Esophagus muscularis mucosa (tissue), 4 donors: ENCODE data around the gene AWAT2. TPM values are rescaled to one million over a fixed set of nuclear protein-coding genes. Genes with fewer than 3 reads are reported as not detected.

Experiments
- DNase-seq: peaks from one replicate; pipeline ENCODE4 v3.0.0-alpha.2; 2017; ENCODE audit errors: extremely low spot score
- H3K27ac ChIP-seq, 4 donors: fragments of 200-600 bp; sonication (generic); replicated peaks in 1 of 4; 1 replicate in 3 of 4; 2 replicates in 1 of 4; pipeline ENCODE4 v1.5.1; 2016 to 2019; ENCODE audit warnings: mild to moderate bottlenecking in 1 of 4
- H3K27me3 ChIP-seq, 4 donors: fragments of 200-600 bp; sonication (generic); one replicate each; pipeline versions ENCODE4 v1.5.1 to v1.6.0; 2016 to 2019
- H3K36me3 ChIP-seq, 4 donors: fragments of 200-600 bp; sonication (generic); one replicate each; pipeline ENCODE4 v1.5.1; 2016 to 2019
- H3K4me1 ChIP-seq, 4 donors: fragments of 200-600 bp; sonication (generic); one replicate each; pipeline ENCODE4 v1.5.1; 2016 to 2019
- H3K4me3 ChIP-seq, 4 donors: fragments of 200-600 bp; sonication (generic); 1 replicate in 2 of 4; 2 replicates in 2 of 4; pipeline ENCODE4 v1.5.1; 2016 to 2019; ENCODE audit warnings: mild to moderate bottlenecking in 4 of 4, moderate library complexity in 1 of 4
- H3K9me3 ChIP-seq, 4 donors: fragments of 200-600 bp; sonication (generic); 1 replicate in 3 of 4; 2 replicates in 1 of 4; pipeline ENCODE4 v1.5.1; 2016 to 2019
- EP300 ChIP-seq: sonication (generic); formaldehyde crosslinking; IDR thresholded peaks from one replicate; pipeline ENCODE4 v1.6.1; 2017; ENCODE audit warnings: antibody characterized with exemption
- POLR2A ChIP-seq: fragments of 450-650 bp; IDR thresholded peaks from one replicate; pipeline ENCODE4 v1.6.1; 2017; ENCODE audit warnings: antibody characterized with exemption, moderate library complexity, mild to moderate bottlenecking, low read depth
- POLR2AphosphoS5 ChIP-seq, 2 donors: sonication (generic); formaldehyde crosslinking; IDR thresholded peaks; one replicate each; pipeline ENCODE4 v1.6.1; 2017; ENCODE audit warnings: antibody characterized with exemption in 2 of 2
- WGBS: methylation state at CpG from one replicate; pipeline ENCODE4 v1.1.5; 2018; 5-methylcytosine and 5-hydroxymethylcytosine counted together
- intact Hi-C: fragments of 100-400 bp; cut with DNase I; formaldehyde crosslinking; loops from one replicate; pipeline ENCODE4 v1.15.1; 2023
- small RNA-seq, 3 donors: library from RNA; depleted of rRNA; stranded (forward); fragments of <200 nt; gene quantifications; one replicate each; pipeline ENCODE3, GENCODE V24; 2016
- total RNA-seq, 4 donors: library from RNA; depleted of rRNA; stranded (reverse); fragments of >200 nt; gene quantifications; one replicate each; pipeline versions ENCODE4 v1.1.0 to v1.2.1, GENCODE V29; 2016
- TF ChIP-seq, protein P1 (sequence below), 3 experiments: fragments of 200-600 bp in 2 of 3; fragments of 450-650 bp in 1 of 3; sonication (generic) in 2 of 3; IDR thresholded peaks; one replicate each; pipeline ENCODE4 v1.5.1; 2017 to 2019; ENCODE audit warnings: antibody characterized with exemption in 3 of 3, mild to moderate bottlenecking in 2 of 3, moderate library complexity in 1 of 3

Gene AWAT2
- total RNA-seq, 4 donors from 2014 or later = not detected

DNA sequence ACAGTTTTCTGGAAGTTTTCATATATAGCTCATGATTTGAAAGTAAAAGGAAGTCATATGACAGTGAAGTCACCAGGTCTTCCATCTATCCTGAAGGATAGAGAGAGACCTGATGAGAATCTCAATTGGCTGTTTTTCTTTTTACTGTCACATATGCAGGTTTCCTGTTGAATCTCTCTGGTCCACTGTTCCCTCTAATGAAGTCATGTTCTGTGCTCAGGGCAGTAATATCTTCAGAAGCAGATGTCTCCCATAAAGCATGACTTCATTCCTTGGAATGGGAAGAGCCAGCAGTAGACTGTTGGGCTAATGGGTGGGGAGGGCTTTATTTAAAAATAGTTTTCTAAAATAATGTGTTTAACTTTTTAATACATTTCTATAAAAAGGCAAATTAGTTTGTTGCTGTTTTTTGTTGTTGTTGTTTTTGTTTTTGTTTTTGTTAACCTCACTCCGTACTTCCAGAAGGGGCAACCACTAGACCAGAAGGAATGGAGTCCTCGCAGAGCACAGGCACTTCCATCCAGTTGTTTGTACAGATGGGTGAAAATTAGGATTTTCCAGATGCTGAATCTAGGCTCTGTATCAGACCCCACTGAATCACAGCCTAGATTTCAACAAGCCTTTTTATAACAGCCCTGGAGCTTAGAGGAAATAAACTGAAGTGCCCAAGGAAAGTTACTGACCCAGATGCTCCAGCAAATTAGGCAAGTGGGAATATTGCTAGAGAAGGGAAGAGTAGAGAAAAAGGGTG, 54.2 kb downstream of the AWAT2 start:
- 74% methylated on average over 2 of the region's 2 CpGs for WGBS
- TF ChIP-seq, protein P1, sequence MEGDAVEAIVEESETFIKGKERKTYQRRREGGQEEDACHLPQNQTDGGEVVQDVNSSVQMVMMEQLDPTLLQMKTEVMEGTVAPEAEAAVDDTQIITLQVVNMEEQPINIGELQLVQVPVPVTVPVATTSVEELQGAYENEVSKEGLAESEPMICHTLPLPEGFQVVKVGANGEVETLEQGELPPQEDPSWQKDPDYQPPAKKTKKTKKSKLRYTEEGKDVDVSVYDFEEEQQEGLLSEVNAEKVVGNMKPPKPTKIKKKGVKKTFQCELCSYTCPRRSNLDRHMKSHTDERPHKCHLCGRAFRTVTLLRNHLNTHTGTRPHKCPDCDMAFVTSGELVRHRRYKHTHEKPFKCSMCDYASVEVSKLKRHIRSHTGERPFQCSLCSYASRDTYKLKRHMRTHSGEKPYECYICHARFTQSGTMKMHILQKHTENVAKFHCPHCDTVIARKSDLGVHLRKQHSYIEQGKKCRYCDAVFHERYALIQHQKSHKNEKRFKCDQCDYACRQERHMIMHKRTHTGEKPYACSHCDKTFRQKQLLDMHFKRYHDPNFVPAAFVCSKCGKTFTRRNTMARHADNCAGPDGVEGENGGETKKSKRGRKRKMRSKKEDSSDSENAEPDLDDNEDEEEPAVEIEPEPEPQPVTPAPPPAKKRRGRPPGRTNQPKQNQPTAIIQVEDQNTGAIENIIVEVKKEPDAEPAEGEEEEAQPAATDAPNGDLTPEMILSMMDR (IDR thresholded peaks at IDR 0.05) = no peak
- intact Hi-C loops = no loop called here
- peak overlapping the region; percentile 37 to 59 (median 44) for H3K27ac ChIP-seq
- no peak overlapping the region for H3K4me3 ChIP-seq
- DNase-seq = no peak
- H3K27me3 ChIP-seq = no peaks in the 10 kb centered on the region
- H3K4me1 ChIP-seq = peaks cover 0 to 43% (median 33%) of the 10 kb centered on the region in 4 donors
- H3K36me3 ChIP-seq = no peaks in the 10 kb centered on the region
- no peaks in the 10 kb centered on the region for H3K9me3 ChIP-seq

DNA sequence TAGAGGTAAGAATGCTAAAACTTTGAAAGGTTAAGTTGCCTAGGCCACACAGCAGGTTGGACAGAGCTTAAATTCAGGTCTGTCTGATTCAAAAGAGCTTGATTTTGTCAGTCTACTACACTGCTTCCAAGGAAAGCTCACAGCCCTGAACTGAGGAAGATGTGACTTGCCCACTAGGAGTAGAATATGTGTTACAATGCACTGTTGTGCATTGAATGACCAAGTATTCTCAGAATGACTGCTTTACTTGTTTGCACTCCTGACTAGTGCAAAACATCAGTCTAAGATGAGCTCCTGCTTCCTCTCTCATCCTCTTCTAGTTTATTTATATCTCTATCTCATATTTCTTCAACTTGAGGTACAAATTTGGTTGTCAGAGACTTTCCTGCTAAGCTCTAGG, 56.2 kb downstream of the AWAT2 start:
- intact Hi-C loops = no loop called here
- peaks cover 0 to 56% (median 33%) of the 10 kb centered on the region in 4 donors for H3K4me1 ChIP-seq
- DNase-seq = no peak
- H3K27ac ChIP-seq = peak overlapping the region; percentile 19 to 30 (median 26)
- H3K36me3 ChIP-seq = no peaks in the 10 kb centered on the region
- no peaks in the 10 kb centered on the region for H3K27me3 ChIP-seq
- TF ChIP-seq EP300 (no peak), POLR2A (no peak), POLR2AphosphoS5 (IDR thresholded peaks at IDR 0.05) (no peak)
- TF ChIP-seq, protein P1 (IDR thresholded peaks at IDR 0.05) = no peak
- no peak overlapping the region for H3K4me3 ChIP-seq
- no peaks in the 10 kb centered on the region for H3K9me3 ChIP-seq

DNA sequence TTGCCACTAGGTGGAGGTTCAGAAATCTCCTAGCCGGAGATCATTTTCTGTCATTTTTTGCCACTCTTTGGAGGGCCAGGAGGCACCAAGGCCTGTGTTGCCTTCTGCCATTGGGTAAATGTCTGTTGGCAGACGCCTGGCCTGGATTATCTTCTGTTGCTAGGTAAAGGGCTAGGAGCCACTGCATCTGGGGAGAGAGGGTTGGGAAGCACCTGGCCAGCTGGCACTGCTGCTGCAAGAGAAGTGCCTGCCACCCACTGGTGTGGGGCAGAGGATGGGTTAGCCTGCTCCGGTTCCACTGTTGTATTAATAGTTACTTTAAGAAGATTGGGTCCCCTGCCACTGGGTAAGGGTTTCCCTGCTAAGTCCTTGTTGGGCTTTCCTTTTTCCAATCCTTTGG, 58.1 kb downstream of the AWAT2 start:
- 86% methylated on average over 3 of the region's 3 CpGs for WGBS
- H3K4me3 ChIP-seq = no peak overlapping the region
- H3K36me3 ChIP-seq = no peaks in the 10 kb centered on the region
- TF ChIP-seq, protein P1 (IDR thresholded peaks at IDR 0.05) = no peak
- TF ChIP-seq POLR2A (no peak), POLR2AphosphoS5 (IDR thresholded peaks at IDR 0.05) (no peak), EP300 (no peak)
- intact Hi-C loops = no loop called here
- H3K27me3 ChIP-seq = no peaks in the 10 kb centered on the region
- H3K27ac ChIP-seq = peak overlapping the region in 3 of 4 donors; percentile 36 to 54 (median 42)
- no peak for DNase-seq
- peaks cover 0 to 66% (median 33%) of the 10 kb centered on the region in 4 donors for H3K4me1 ChIP-seq
- no peaks in the 10 kb centered on the region for H3K9me3 ChIP-seq

Small RNA genes lying within 50 kb of the gene (small RNA-seq; reads per million reads assigned to genes)
- 0.51 to 1.3 (median 0.56) reads per million in 3 donors for gene MIR676

Other genes starting within 250 kb of the AWAT2 start
- gene OTUD6A, start 12.5 kb upstream of the AWAT2 start, total RNA-seq = not detected
- gene IGBP1, start 83.5 kb upstream of the AWAT2 start, total RNA-seq = 10 to 100 TPM; 48.2 to 69.0 (median 60.6) TPM
- not detected for gene DGAT2L6, start 127.5 kb upstream of the AWAT2 start, total RNA-seq
- gene AWAT1, start 184.7 kb upstream of the AWAT2 start, total RNA-seq = not detected
- gene P2RY4, start 210.3 kb upstream of the AWAT2 start, total RNA-seq = 1 to 10 TPM in 1 of 4 donors, under 1 TPM in 1, not detected in 2; 0.23 to 1.2 TPM
- not detected for gene ARR3, start 218.4 kb upstream of the AWAT2 start, total RNA-seq
- gene RAB41, start 232.2 kb upstream of the AWAT2 start, total RNA-seq = not detected
- gene PDZD11, start 240.0 kb upstream of the AWAT2 start, total RNA-seq = 10 to 100 TPM; 26.0 to 32.9 (median 29.4) TPM
- under 1 TPM; 0.06 to 0.42 (median 0.37) TPM for gene KIF4A, start 240.2 kb upstream of the AWAT2 start, total RNA-seq